Fibroblast of skin of scalp (primary cell): ENCODE results near the gene HNF1B. TPM values are rescaled to one million over a fixed set of nuclear protein-coding genes. Genes with fewer than 3 reads are reported as not detected.
"Not testable (repeated sequence)": the region's sequence is repeated elsewhere in the genome, so short reads cannot be mapped to it uniquely, and the experiment has no call there.

Experiments used
- DNase-seq: peaks from one replicate; pipeline ENCODE4 v3.0.0-alpha.2; 2013
- polyA plus RNA-seq, 2 experiments: library from polyadenylated mRNA; unstranded; fragments of 120-200 nt; gene quantifications; one replicate each; pipeline ENCODE4 v1.2.1, GENCODE V29; 2013; ENCODE audit not compliant: insufficient read length in 2 of 2

Gene HNF1B, protein sequence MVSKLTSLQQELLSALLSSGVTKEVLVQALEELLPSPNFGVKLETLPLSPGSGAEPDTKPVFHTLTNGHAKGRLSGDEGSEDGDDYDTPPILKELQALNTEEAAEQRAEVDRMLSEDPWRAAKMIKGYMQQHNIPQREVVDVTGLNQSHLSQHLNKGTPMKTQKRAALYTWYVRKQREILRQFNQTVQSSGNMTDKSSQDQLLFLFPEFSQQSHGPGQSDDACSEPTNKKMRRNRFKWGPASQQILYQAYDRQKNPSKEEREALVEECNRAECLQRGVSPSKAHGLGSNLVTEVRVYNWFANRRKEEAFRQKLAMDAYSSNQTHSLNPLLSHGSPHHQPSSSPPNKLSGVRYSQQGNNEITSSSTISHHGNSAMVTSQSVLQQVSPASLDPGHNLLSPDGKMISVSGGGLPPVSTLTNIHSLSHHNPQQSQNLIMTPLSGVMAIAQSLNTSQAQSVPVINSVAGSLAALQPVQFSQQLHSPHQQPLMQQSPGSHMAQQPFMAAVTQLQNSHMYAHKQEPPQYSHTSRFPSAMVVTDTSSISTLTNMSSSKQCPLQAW
- polyA plus RNA-seq (2013, experiment 1 of 2; ENCODE audit: insufficient read length), result not detected
- 0.64 TPM for polyA plus RNA-seq (2013, experiment 2 of 2; ENCODE audit: insufficient read length)

DNA sequence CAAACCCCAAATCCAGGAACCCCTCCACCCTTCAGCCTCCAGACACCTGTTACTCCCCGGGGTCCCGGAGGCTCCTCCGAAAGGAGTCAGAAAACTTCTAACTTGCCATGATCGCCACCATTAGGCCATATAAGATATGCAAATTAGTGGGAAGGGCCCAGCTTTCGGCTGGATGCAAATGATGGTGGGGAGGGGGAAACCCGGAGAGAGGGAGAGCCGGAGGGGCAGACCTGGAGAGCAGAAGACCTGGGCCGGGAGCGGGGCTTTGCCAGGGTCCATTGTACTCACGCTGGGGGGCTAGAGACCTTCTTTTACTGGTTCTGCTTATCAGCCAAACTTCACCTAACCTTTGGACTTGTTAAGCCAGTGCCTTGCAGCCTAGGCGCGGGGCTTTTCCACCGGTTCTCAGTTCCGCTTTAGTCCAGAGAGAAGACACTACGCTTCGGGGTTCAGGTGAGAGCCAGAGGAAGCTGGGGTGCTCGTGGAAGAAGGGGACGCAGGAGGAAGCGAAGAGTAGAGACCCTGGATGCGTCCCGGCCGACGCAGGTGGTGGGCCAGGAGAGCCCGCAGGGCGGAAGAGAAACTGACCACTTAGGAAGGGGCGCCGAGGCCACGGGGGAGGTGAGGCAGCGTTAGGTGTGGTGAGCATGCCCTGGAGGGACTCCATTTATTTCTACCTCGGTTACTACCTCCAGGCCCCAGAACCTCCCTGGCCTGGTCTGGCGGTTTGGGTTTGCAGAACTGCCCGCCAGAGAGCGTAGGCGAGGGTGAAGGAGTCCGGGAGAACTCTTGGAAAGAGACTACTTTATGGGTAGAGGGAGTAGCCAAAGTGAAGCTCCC is at the start of gene HNF1B:
Gene HNF1B (minus strand): TSS at position 99 of the 840 bp plus-strand sequence. CDS start 175 bp downstream, outside the sequence.
- DNase-seq, result no peak

DNA sequence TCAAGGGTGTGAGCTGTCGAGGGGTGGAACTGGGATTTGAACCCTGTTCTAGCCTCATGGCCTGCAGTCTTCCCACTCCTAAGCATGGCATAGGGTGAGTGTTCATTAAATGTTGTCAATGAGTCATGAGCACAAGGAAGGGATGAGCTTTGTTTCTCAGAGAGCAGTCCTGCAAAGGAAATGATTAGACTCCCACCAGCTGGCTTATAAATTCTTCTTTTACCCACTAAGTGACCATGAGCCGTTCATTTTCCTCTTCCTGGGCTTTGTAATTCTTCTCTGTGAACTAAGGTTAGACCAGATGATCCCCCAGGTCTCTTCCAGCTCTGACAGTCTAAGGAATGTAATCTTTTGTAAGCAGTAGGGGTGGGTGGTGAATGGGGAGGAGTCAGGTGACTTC is 47.9 kb upstream of the HNF1B start:
- peak; percentile 37 for DNase-seq

DNA sequence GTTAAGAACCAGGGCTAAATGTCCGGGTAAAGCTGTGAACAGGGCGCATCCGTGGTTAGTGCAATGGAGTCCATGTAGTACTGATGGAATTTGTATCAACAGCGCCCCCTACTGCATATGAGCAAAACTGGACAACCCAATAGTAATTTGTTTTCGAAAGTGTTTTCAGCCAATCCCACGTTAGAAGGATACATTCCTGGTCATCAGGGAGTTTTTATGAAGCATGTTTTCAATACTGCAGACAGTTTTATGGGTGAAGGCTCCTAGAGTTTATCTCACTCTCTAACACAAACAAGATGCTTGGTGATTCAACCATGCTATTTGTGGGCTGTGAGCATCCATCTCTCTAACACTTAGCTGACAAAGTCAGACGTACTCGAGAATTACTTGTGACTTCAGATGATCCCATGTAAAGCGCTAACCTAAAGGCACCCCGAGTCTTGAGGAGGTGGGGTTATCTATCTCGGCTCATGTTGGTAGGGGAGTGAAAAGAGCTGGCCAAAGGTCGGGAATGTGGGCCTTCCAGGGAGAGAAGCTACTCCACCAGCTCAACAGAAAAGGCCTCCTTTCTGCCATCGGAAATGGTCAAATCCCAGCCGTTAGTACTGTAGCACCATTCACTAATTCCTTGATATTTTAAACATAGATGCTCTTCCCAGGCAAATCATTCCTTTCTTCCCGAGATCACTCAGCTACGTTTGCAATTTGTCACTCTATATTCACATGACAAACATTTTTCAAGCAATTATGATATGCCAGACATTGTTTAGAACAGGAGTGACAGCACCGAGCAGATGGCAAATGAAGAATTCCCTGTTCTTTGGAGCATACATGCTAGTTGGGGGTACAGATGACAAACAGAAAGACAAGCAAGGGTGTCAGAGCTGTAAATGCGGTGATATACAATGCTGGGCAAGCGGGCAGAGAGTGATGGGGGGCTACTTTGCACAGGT is 46.9 kb upstream of the HNF1B start:
- no peak for DNase-seq

DNA sequence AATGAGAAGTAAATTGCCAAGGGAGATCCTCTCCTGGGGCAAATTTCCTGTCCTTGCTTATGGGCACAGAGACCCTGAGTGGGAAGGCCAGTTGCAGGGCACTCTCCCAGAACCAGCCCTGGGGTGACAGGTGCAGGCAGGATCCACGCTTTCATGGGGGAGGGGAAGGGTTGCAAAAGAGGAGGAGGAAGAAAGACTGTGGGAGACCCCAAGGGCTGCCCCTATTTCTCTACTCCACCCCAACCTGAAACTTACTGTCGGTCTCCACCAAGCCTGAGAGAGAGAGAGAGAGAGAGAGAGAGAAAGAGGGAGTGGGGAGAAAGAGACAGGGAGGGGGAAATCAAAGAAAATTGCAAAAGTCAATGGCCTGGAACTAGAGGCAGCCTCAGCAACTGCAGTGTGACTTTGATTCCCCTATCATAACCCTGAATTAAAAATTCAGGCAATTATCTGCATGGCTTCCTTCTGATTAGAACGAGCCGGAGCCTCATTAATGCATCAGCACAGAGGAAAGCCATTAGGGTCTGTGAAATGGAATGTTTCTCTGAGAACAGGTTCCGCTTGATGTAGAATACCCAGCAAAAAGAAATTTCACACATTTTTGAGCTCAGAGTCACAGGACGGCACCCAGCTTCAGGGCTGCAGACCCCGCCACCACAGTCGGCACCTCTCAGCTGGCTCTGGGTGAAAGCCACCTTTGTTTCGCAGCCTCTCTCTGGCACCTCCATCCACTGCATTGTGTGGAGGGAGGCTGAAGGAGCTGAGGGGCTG is 45.1 kb upstream of the HNF1B start:
- DNase-seq, result no peak

DNA sequence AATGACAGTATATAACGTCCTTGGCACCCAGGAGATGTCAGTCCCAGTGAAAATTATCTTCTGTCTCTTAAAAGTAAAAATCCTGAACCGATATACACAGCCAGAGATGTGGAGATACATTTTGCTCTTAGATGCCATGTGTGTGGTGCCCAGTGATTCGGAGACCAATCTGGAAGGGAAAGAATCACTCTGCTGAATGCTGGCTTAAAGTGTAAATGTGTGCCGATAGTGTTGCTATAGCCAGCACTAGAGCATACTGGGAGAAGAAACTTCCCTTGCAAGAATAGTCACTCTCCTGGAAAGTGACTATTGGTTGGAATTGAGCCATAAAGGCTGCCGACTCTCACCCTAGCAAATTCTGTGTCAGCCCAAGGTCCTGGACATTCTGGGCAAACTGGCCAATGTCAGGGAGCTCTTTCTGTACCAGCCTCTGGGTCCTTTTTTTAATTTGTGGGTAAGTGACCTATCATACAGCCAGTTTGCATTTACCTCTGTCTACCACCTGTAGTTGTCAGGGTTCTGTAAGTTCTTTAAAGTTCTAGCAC is 44.2 kb upstream of the HNF1B start:
- no peak for DNase-seq

DNA sequence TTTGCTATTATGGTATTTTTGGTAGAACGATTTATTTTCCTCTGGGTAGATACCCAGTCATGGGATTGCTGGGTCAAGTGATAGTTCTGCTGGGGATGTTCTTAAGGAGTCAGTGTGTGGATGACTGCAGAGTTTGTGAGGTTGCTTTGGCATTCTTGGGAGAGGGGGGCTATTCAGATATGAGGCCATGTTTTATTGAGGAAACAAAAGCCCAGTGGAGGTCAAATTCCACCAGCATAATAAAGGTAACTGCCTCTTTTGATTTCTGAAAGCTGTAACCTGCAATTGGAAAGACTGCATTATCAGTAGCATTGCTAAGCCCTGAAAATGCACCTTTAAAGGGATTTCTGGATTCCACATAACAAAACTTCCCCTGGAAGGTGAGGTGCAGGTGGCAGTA is 43.7 kb upstream of the HNF1B start:
- DNase-seq, result no peak

DNA sequence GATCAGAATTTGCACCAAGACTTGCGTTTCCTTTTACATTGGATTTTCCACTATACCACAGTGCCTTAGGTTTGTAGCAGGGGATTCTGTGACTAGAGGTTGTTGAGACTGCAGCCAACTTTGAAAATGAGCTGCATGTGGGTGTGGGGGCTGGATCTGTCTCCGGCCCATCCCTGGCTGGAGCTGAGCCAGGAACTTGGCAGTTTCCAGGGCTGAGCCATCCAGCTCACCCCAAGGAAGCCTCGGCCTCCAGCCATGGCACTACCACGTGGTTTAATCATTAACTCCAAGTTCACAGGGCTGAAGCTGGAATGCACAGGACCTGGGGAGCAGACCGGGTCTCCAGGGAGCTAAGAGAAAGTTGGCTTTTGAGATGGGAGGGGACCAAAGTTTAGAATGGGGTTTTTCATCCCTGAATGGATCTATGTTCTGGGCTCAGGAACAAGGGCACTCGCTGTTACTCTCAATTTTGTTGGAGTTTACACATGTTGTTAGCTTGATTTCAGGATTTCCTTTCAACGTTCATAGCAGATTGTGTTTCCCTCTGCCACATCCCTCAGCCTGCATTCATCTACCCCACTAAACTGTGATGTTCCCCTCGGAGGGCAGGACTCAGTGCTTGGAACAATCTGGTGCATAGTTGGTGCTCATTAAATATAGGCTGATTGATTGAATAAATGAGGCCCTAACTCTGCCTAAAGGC is 42.3 kb upstream of the HNF1B start:
- peak; percentile 58 for DNase-seq

DNA sequence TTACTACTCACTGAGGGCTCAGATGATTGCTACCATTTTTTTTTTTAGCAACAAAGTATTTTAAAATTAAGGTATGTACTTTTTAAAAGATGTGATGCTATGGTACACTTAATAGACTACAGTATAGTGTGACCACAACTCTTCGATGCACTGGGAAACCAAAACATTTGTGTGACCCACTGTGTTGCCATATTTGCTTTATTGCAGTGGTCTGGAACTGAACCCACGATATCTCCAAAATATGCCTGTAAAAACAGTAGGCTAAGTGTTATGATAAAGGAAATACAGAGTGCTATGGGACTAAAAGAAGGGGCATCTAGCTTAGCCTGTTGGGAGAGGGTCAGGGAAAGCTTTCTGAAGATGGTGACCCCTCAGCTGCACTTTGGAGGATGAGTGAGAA is 41.6 kb upstream of the HNF1B start:
- no peak for DNase-seq

DNA sequence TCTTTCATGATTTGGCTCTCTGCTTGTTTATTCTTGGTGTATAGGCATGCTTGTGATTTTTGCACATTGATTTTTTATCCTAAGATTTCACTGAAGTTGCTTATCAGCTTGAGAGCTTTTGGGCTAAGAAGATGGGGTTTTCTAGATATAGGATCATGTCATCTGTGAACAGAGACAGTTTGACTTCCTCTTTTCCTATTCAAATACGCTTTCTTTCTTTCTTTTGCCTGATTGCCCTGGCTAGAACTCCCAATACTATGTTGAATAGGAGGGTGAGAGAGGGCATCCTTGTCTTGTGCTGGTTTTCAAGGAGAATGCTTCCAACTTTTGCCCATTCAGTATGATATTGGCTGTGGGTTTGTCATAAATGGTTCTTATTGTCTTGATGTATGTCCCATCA is 37.6 kb upstream of the HNF1B start:
- not testable (repeated sequence) for DNase-seq

DNA sequence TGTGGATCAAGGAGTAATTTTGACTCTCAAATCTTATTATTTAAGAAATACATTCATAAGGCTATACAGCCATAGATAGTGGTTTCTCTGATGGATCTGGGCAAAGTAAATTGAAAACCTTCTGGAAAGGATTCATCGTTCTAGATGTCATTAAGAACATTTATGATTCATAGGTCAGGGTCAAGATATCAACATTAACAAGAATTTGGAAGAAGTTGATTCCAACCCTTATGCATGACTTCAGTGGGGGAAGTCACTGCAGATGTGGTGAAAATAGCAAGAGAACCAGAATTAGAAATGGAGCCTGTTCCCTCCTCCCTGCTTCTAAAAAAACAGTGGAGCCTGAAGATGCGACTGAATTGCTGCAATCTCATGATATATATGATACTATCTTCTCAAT is 36.6 kb upstream of the HNF1B start:
- DNase-seq, result no peak

DNA sequence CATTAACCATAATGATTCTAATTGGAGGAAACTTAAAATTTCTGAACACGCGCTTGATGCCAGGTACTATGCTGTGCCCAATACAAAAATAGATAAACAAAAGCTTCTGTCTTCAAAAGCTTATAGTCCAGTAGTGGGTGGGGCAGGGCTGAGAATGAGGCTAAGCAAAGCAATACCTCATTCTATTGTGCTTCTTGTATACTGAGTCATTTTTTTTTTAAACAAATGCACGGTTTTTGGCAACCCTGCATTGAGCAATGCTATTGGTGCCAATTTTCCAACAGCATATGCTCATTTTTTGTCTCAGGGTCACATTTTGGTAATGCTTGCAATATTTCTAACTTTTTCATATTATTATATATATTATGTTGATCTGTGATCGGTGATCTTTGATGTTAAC is 34.7 kb upstream of the HNF1B start:
- DNase-seq, result peak; percentile 31

DNA sequence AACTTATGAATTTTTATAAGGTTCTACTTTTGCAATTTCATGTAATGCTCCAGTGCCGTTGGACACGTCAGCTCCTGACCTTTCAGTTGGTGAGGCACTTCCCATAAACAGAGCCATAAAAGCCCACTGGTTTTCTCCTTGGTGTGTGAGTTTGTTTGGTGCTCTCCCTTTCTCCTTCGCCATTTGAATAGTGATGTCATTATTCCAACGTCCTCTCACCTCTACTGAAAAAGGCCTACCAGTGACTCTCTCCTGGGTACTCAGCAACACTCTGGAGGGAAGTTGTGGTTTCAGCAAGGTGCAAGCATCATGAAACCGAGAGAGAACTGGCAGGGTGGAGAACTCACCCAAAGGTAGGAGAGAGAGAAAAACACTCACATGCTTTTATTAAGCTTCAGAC is 29.6 kb upstream of the HNF1B start:
- no peak for DNase-seq

DNA sequence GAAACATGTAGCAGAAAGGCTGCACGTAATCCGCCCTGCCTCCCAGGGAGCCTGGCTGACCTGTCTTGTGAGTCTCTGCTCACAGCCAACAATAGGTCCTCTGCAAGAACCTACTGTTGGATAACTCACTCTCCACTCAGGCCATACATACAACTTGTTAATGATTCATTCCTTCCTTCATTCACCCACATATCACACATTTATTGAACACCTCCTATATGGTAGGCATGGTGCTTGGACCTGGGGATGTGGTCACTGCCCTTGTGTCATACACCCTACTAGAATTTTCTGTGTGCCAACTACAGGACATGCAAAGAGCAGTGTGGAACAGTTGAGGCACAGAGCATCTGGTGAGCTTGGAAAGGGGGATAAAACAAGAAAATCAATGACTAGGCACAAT is 28.1 kb upstream of the HNF1B start:
- no peak for DNase-seq

DNA sequence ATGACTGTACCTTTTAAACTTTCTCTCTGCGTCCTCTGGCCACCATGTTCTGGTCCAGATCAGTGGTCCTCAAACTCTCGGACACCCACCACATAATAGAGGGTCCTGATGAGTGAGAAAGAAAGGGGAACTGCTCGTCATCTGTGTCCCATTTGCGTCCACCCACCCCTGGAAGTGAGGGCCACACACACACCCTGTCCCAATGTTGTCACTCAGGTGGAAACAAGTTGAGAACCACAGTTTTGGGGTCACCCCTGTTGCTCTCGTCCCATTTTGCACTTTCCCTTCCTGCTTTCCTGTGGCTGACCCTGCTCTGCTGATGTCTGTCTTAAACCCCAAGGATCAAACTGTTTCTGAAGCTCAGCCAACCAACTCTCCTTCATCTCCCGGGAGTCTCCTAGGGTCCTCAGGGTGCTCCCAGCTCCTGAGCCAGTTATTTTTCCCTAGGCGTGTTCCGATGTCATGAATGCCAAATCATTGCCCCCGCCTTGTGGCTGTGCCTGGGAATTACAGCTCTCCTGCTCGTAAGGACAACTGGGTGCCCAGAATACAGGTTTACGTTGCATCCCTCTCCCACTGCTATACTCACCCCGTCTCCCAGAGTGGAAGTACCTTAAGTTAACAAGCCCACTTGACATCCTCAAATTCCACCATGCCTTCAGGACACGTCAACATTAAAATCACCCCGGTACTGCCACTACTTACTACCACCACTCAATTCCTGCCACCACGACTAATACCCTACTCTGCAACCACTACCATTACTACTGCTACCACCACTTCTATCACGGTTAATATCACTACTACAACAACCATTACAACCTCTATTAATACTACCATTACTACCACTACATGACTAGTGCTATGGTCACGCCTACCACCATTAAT is 26.0 kb upstream of the HNF1B start:
- peak; percentile 73 for DNase-seq

DNA sequence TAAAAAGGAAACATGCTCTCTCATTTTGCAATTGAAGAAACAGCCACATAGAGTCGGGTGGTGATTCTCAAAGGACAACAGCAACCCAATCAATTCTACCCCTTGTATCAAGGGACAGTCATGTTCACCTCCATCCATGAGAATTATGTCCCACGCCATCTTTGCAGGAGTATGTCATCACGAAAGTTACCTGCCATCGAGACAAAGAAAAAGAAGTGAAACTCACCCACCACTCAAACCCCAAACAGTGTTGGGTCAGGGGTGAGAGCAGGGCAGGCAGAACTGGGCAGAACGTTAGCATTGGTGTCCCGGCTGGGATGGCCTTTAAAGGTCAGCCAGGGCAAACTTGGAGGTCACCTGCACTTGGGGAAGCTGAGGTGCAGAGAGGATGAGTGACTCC is 24.2 kb upstream of the HNF1B start:
- DNase-seq, result no peak

DNA sequence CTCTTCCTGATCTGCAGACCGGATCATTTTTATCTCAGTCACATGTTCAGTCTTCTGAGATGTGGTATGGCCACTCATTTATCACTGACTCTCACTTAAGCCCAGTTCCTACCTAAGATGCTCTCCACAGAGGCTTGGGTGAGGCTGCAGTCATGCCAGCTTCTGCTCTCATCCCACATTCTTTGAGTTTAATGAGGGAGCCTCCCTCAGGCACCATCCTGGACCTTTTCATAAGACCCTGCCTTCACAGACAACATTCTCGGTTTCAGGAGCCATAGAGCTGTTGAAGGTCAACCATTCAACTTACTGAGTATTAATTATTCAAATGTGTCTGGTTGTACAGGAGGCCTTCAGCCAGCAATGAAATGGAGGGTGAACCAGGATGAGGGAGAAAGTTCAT is 23.6 kb upstream of the HNF1B start:
- DNase-seq, result no peak

DNA sequence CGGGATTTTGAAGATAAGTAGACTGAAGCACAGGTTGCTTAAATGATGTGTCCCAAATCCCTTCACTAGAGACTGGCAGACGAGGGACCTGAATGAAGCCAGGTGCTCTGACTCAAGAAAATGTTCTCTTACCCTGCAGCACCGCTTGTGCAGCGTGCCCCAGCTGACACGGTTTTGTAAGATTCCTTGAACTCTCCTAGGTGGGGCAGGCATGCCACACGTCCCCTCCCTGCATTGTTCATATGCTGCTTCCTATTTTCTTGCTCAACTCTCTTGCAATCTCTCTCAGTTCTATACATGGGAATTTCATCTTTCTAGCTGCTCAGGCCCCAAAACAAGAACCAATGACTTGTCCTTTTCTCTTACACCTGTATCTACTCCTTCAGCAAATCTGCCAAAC is 22.1 kb upstream of the HNF1B start:
- no peak for DNase-seq

DNA sequence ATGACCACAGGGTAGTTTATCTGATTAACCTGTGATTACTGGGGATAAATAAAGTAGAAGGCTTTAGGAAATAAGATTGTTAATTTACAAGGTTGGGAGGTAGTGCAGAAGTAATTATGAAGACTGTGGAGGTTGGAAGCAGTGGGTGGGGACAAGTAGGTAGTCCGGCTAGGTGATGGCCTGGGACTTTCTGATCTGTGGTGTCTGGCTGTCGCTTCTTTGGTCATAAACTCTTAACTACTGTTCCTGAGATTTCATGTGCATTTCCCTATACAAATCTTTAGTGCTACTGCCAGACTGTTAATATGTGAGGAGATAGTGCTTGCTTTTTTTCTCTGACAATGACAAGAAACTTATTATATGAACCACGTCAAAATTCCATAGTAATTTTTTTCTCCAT is 19.5 kb upstream of the HNF1B start:
- no peak for DNase-seq

DNA sequence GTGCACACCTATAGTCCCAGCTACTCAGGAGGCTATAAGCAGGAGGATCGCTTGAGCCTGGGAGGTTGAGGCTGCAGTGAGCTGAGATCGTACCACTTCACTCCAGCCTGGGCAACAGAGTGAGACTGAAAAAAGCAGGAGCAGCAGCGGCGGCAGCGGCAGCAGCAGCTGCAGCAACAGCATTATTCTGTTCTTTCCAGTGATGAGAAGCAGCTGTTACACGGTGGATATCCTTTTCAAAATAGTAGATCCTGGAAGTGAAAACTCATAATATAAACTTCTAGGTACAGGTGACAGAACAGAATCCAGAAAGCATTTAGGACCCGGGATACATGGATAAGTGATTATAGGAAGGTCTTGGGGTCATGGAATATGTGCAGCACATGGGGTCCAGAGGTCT is 17.8 kb upstream of the HNF1B start:
- no peak for DNase-seq
